PC-3 (cell line): Measurements from ENCODE around the gene SCART1. TPM values are rescaled to one million over a fixed set of nuclear protein-coding genes. Genes with fewer than 3 reads are reported as not detected.

Experiments used
- ATAC-seq: fragments of 200-7000 bp; cut with Tn5 transposase; 2 replicates; pipeline ENCODE4 v1.9.1; 2020; ENCODE audit warnings: mild to moderate bottlenecking, moderate library complexity
- BruUV-seq: library from RNA; stranded (reverse); fragments of 400-500 nt; replicated peaks from 2 replicates; lab custom pipeline; 2021; lab: Mats Ljungman, UMichigan
- CTCF ChIA-PET: fragments of 300-600 bp; sonication (Branson Sonifier 250); formaldehyde crosslinking; loops from one replicate; lab custom pipeline; 2022; ENCODE audit warnings: antibody characterized with exemption; lab: Charles Lee
- POLR2A ChIA-PET: fragments of 300-600 bp; sonication (Branson Sonifier 250); formaldehyde crosslinking; loops from one replicate; lab custom pipeline; 2022; ENCODE audit warnings: antibody characterized with exemption; ENCODE audit not compliant: unreplicated experiment; lab: Charles Lee
- DNase-seq: peaks from one replicate; pipeline ENCODE4 v3.0.0-alpha.2; 2015
- H2AFZ ChIP-seq: fragments of 300-600 bp; sonication (generic); 2 replicates; pipeline ENCODE4 v1.6.0; 2016; ENCODE audit warnings: antibody characterized with exemption, low read length
- H3F3A ChIP-seq: fragments of 300-600 bp; sonication (generic); one replicate; pipeline ENCODE4 v1.6.0; 2017; ENCODE audit warnings: antibody characterized with exemption, low read length, control low read depth, mild to moderate bottlenecking; ENCODE audit not compliant: unreplicated experiment
- H3K27ac ChIP-seq: fragments of 300-600 bp; sonication (generic); 2 replicates; pipeline ENCODE4 v1.5.1; 2016; ENCODE audit warnings: mild to moderate bottlenecking, low read length
- H3K27me3 ChIP-seq: fragments of 300-600 bp; sonication (generic); 2 replicates; pipeline ENCODE4 v1.6.1; 2016; ENCODE audit warnings: low read length, mixed read lengths
- H3K36me3 ChIP-seq: fragments of 300-600 bp; sonication (generic); 2 replicates; pipeline ENCODE4 v1.6.1; 2016; ENCODE audit warnings: low read depth, mixed run types, low read length, mixed read lengths
- H3K4me1 ChIP-seq: fragments of 300-600 bp; sonication (generic); 2 replicates; pipeline ENCODE4 v1.5.1; 2016; ENCODE audit warnings: low read length; ENCODE audit not compliant: insufficient read depth
- H3K4me2 ChIP-seq: fragments of 300-600 bp; sonication (generic); 2 replicates; pipeline ENCODE4 v1.6.0; 2016; ENCODE audit warnings: low read length
- H3K4me3 ChIP-seq: fragments of 300-600 bp; sonication (generic); 2 replicates; pipeline ENCODE4 v1.5.1; 2016; ENCODE audit warnings: mild to moderate bottlenecking, low read length, mixed read lengths
- H3K79me2 ChIP-seq: fragments of 300-600 bp; sonication (generic); 2 replicates; pipeline ENCODE4 v1.6.1; 2017; ENCODE audit warnings: low read length, mixed read lengths
- H3K9ac ChIP-seq: fragments of 300-600 bp; sonication (generic); 2 replicates; pipeline ENCODE4 v1.6.0; 2016; ENCODE audit warnings: mild to moderate bottlenecking, low read length
- H3K9me2 ChIP-seq: fragments of 300-600 bp; sonication (generic); replicated peaks from 2 replicates; pipeline ENCODE4 v1.6.1; 2016; ENCODE audit warnings: mixed run types, low read length, mixed read lengths
- H3K9me3 ChIP-seq: fragments of 300-600 bp; sonication (generic); 2 replicates; pipeline ENCODE4 v1.6.1; 2016; ENCODE audit warnings: low read length, mixed read lengths
- H4K20me1 ChIP-seq: fragments of 300-600 bp; sonication (generic); 2 replicates; pipeline ENCODE4 v1.6.1; 2016; ENCODE audit warnings: low read length, mixed read lengths
- CTCF ChIP-seq: fragments of 300-600 bp; sonication (generic); conservative IDR thresholded peaks from 2 replicates; pipeline ENCODE4 v1.5.1; 2017; ENCODE audit warnings: antibody characterized with exemption, low read depth, mild to moderate bottlenecking, low read length
- EZH2 ChIP-seq: fragments of 300-600 bp; sonication (generic); IDR thresholded peaks from one replicate; pipeline ENCODE4 v1.6.1; 2017; ENCODE audit warnings: antibody characterized with exemption, mild to moderate bottlenecking, low read length; ENCODE audit not compliant: unreplicated experiment
- EZH2phosphoT487 ChIP-seq: fragments of 300-600 bp; sonication (generic); IDR thresholded peaks from 2 replicates; pipeline ENCODE4 v1.6.1; 2018; ENCODE audit warnings: mild to moderate bottlenecking, antibody characterized with exemption, low read length, borderline replicate concordance
- intact Hi-C: fragments of 100-400 bp; cut with micrococcal nuclease; formaldehyde crosslinking; loops from 2 replicates; pipeline ENCODE4 v1.9.0; 2023
- total RNA-seq: library from RNA; depleted of rRNA; stranded (reverse); fragments of >200 nt; gene quantifications from 2 replicates; pipeline ENCODE4 v1.2.3, GENCODE V29; 2014

Gene SCART1
- total RNA-seq, 1 experiment from 2014 or later: 2.4 TPM

- TSS peak; percentile 20 for BruUV-seq
- H3K4me2 ChIP-seq: no peak overlapping the region
- no peak overlapping the region for H3K27ac ChIP-seq
- H3K36me3 ChIP-seq: no peaks in the 10 kb centered on the region
- no peak for ATAC-seq
- no peaks in the 10 kb centered on the region for H3F3A ChIP-seq
- no peak overlapping the region for H3K9ac ChIP-seq
- TF ChIP-seq EZH2: no peak
- TF ChIP-seq EZH2phosphoT487: no peak
- TF ChIP-seq CTCF: no peak
- no peak for DNase-seq
- H3K27me3 ChIP-seq: no peaks in the 10 kb centered on the region
- no peak overlapping the region for H2AFZ ChIP-seq
- H4K20me1 ChIP-seq: no peaks in the 10 kb centered on the region
- ChIA-PET CTCF (no interaction called here), POLR2A (no interaction called here)
- intact Hi-C loops: no loop called here
- no peaks in the 10 kb centered on the region for H3K79me2 ChIP-seq
- H3K4me3 ChIP-seq: no peak overlapping the region
- H3K4me1 ChIP-seq: no peaks in the 10 kb centered on the region
- no peaks in the 10 kb centered on the region for H3K9me2 ChIP-seq
- H3K9me3 ChIP-seq: no peaks in the 10 kb centered on the region
Measured at GRCh38 chr10:133420028-133420427, 33.7 kb upstream of the SCART1 start.

- H3K79me2 ChIP-seq: no peaks in the 10 kb centered on the region
- no peak for TF ChIP-seq EZH2
- TF ChIP-seq CTCF: no peak
- no peak for TF ChIP-seq EZH2phosphoT487
- H3K4me2 ChIP-seq: no peak overlapping the region
- no peaks in the 10 kb centered on the region for H3K9me3 ChIP-seq
- H2AFZ ChIP-seq: no peak overlapping the region
- H3K27ac ChIP-seq: no peak overlapping the region
- DNase-seq (no peak), ATAC-seq (no peak)
- intact Hi-C loops: no loop called here
- no peak overlapping the region for H3K9ac ChIP-seq
- no peaks in the 10 kb centered on the region for H3F3A ChIP-seq
- H3K9me2 ChIP-seq: no peaks in the 10 kb centered on the region
- no peaks in the 10 kb centered on the region for H4K20me1 ChIP-seq
- POLR2A ChIA-PET: no interaction called here
- no peaks in the 10 kb centered on the region for H3K4me1 ChIP-seq
- no peaks in the 10 kb centered on the region for H3K36me3 ChIP-seq
- no peaks in the 10 kb centered on the region for H3K27me3 ChIP-seq
- CTCF ChIA-PET: no interaction called here
- H3K4me3 ChIP-seq: no peak overlapping the region
- BruUV-seq: no TSS peak
Measured at GRCh38 chr10:133420579-133420978, 33.2 kb upstream of the SCART1 start.

DNA sequence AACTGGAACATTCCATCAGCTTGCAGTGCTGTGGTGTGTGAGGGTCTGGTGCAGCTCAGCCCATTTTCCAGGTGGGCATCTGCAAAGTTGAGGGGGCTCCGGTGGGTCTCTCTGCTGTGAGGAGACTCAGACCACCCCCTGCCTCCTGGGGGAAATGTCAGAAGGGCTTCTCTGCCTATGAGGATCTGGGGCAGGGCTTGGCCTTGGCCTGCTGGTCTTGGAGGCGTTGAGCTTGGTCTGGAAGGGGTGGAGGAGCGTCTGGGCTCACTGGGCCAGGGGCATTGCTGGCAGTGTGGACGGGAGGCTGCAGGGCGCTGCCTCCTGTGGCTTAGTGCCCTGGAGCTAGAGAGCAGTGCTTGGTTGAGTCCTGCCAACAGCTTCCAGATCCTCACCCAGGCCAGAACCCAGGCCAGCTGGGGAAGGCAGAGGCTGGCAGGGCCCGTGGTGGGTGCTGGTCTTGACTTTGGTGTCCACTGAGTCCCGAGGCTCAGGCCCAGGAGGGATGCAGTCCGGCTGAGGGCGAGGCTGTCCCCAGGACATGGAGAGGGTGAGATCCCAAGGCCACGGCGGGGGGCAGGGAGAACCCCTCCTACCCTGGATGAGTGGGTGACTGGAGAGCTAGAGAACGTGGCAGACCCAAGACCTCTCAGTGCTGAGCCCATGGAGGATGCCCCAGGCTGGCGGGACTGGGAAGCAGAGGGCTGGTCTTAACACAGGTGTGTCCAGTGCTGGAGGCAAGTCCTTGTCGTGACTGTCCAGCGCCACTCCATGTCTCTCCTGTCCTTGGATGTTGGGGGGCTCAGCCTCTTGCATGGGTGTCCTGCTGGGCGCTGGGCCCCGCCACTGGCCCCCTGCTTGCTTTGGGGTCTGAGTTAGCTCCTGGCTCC, 32.2 kb upstream of the SCART1 start:
- POLR2A ChIA-PET: no interaction called here
- no TSS peak for BruUV-seq

More for the DNA sequence above, 32.2 kb upstream of the SCART1 start:
- TF ChIP-seq CTCF (no peak), EZH2 (no peak), EZH2phosphoT487 (no peak)
- no peak overlapping the region for H3K4me2 ChIP-seq
- CTCF ChIA-PET: no interaction called here
- no peak overlapping the region for H2AFZ ChIP-seq
- no peaks in the 10 kb centered on the region for H3K4me1 ChIP-seq
- H3K9ac ChIP-seq: no peak overlapping the region
- no peak overlapping the region for H3K27ac ChIP-seq
- DNase-seq (no peak), ATAC-seq (no peak)
- H3F3A ChIP-seq: no peaks in the 10 kb centered on the region
- H3K4me3 ChIP-seq: no peak overlapping the region
- no peaks in the 10 kb centered on the region for H3K36me3 ChIP-seq
- intact Hi-C loops: no loop called here
- H3K27me3 ChIP-seq: no peaks in the 10 kb centered on the region
- no peaks in the 10 kb centered on the region for H3K9me2 ChIP-seq
- H4K20me1 ChIP-seq: no peaks in the 10 kb centered on the region
- H3K79me2 ChIP-seq: no peaks in the 10 kb centered on the region
- no peaks in the 10 kb centered on the region for H3K9me3 ChIP-seq
